RWPE1 (cell line): ENCODE measurements around the gene PTTG1.

Source experiments
- CTCF ChIA-PET: fragments of 350-600 bp; sonication (Branson Sonifier 250); formaldehyde crosslinking; extraction: SDS; loops from one replicate; lab custom pipeline; 2021; lab: Yijun Ruan, JAX
- POLR2A ChIA-PET: fragments of 400-600 bp; formaldehyde crosslinking; extraction: SDS; loops from one replicate; lab custom pipeline; 2020; ENCODE audit warnings: antibody characterized with exemption; ENCODE audit not compliant: low non-redundant PET; lab: Yijun Ruan, JAX
- DNase-seq: peaks from one replicate; pipeline ENCODE4 v3.0.0; 2012; ENCODE audit warnings: low spot score
- H3K27ac ChIP-seq: fragments of 450-650 bp; 2 replicates; pipeline ENCODE4 v1.5.1; 2017
- CTCF ChIP-seq: fragments of 450-650 bp; conservative IDR thresholded peaks from 2 replicates; pipeline ENCODE4 v1.5.1; 2017; ENCODE audit warnings: low read depth, mild to moderate bottlenecking

Gene PTTG1

GRCh38 chr5:160452795-160453194 lies 31.1 kb downstream of the PTTG1 start:
- TF ChIP-seq CTCF: no peak
- CTCF ChIA-PET: interaction anchor here (1.8 kb wide), 1 partner anchor 14 kb away, joined by 12 read pairs; no protein-coding TSS in a partner anchor
- POLR2A ChIA-PET: no interaction called here

GRCh38 chr5:160453751-160454150 lies 32.1 kb downstream of the PTTG1 start:
- ChIA-PET CTCF (interaction anchor here (1.8 kb wide), 1 partner anchor 15 kb away, joined by 12 read pairs; no protein-coding TSS in a partner anchor), POLR2A (no interaction called here)
- no peak overlapping the region for H3K27ac ChIP-seq
- DNase-seq: no peak
- TF ChIP-seq CTCF: no peak

More at GRCh38 chr5:160452795-160453194, 31.1 kb downstream of the PTTG1 start:
- H3K27ac ChIP-seq: no peak overlapping the region
- DNase-seq: no peak

- ChIA-PET POLR2A (no interaction called here), CTCF (no interaction called here)
- no peak for TF ChIP-seq CTCF
- DNase-seq: no peak
- no peak overlapping the region for H3K27ac ChIP-seq
These were observed 33.9 kb downstream of the PTTG1 start for GRCh38 chr5:160455600-160455999.

- CTCF ChIA-PET: no interaction called here
- DNase-seq: no peak
- H3K27ac ChIP-seq: no peak overlapping the region
- POLR2A ChIA-PET: no interaction called here
- no peak for TF ChIP-seq CTCF
These were observed 35.0 kb downstream of the PTTG1 start for GRCh38 chr5:160456480-160457177.

GRCh38 chr5:160457252-160457651 lies 35.6 kb downstream of the PTTG1 start:
- POLR2A ChIA-PET: no interaction called here
- CTCF ChIA-PET: no interaction called here
- no peak for DNase-seq

More at GRCh38 chr5:160457252-160457651, 35.6 kb downstream of the PTTG1 start:
- TF ChIP-seq CTCF: no peak
- no peak overlapping the region for H3K27ac ChIP-seq
